ENCODE data around the gene APOBEC3G.

GRCh38 chr22:39101226-39101625 lies 24.2 kb downstream of the APOBEC3G start:
- TF ChIP-seq POLR2A (IDR thresholded peaks at IDR 0.05; ENCODE audit: low read length): no peak
- TF ChIP-seq GATA1 (IDR thresholded peaks at IDR 0.05; ENCODE audit: low read depth, low read length): no peak

Measured in erythroblast (primary cell).